ENCODE data around the gene NT5DC4. TPM values are rescaled to one million over a fixed set of nuclear protein-coding genes. Genes with fewer than 3 reads are reported as not detected.
A peak's percentile ranks its signal among the peaks of the same experiment; 100 is the strongest.

NT5DC4 gene
- total RNA-seq (not detected), total RNA-seq (0 to 0.75 reads per million in 2 donors)

DNA sequence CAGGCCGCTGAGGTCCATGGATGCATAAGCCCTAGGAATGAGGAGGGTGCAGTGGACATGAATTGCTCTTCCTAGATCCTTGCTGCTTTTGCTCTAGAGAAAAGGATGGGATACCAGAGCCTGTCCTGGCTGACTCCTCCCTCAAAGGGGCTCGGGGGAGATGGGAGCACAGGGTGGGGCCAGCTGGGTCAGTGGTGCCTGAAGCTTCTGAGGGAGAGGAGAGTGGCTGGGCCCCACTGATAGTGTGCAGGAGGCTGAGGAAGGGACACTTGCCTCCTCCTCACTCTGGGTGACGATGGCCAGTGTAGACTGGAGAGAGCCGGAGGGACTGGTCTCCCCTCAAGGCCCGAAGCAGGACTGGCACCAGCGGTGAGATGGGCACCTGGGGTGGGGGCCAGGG, at the start of gene NT5DC4:
Gene NT5DC4, plus strand, starts transcription at position 236 of the 400 bp plus-strand sequence. Its CDS starts 60 bp downstream, at position 296.
- H3K4me1 Mint-ChIP-seq: peaks cover 4% of the 10 kb centered on the region
- H3K9me3 ChIP-seq (ENCODE audit: control insufficient read depth, low read length, poor library complexity, severe bottlenecking): no peaks in the 10 kb centered on the region
- H3K27ac Mint-ChIP-seq: no peak within 1 kb of the TSS
- DNase-seq (no peak), ATAC-seq (no peak)
- no peak within 1 kb of the TSS for H3K4me3 Mint-ChIP-seq
- no peaks in the 10 kb centered on the region for H3K27me3 Mint-ChIP-seq
- no peaks in the 10 kb centered on the region for H3K36me3 Mint-ChIP-seq (ENCODE audit: low read depth)

DNA sequence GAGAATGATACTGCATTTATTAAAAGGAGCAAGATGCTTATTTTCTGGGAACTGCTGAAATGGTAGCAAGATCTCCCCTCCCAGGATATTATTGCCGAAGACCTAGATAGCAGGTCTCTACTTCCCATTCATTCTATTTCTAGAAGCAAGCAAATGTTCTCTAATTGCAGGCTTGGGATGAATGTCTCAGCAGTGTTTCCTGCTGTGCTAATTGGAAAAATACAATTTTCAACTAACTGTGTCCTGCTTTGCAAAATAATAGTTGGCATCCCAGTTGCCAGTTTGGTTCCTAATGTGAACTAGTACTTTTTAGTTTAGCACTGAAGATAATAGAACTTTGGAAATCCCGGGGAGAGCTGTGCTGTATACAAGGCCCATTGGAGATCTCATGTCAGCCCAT, 49.0 kb upstream of the NT5DC4 start:
- H3K4me1 Mint-ChIP-seq: no peaks in the 10 kb centered on the region
- no peaks in the 10 kb centered on the region for H3K9me3 ChIP-seq (ENCODE audit: control insufficient read depth, low read length, poor library complexity, severe bottlenecking)
- H3K36me3 Mint-ChIP-seq (ENCODE audit: low read depth): no peaks in the 10 kb centered on the region
- DNase-seq (no peak), ATAC-seq (no peak)
- no peak overlapping the region for H3K27ac Mint-ChIP-seq
- H3K27me3 Mint-ChIP-seq: peaks cover 10% of the 10 kb centered on the region
- H3K4me3 Mint-ChIP-seq: no peak overlapping the region

DNA sequence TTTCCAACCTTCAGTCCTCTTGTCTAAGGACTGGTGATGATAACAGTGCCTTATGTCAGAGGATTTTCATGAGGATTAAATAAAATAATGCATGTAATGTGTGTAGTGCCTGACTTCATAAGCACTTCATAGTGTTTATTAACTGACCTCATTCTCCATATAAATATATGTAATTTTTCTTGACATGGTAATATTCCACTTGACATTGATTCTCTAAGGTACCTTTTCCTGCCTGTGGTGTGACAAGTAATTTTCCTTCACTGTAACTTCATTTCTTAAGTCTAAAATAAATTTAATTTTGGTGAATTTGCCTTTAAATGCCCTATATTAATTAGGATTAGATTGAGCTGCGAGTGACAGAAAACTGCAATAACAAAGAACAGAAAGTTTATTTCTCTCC, 47.8 kb upstream of the NT5DC4 start:
- ATAC-seq (no peak), DNase-seq (no peak)
- Mint-ChIP-seq H3K27ac (no peak overlapping the region), H3K4me1 (no peaks in the 10 kb centered on the region), H3K27me3 (peaks cover 10% of the 10 kb centered on the region), H3K4me3 (no peak overlapping the region), H3K36me3 (ENCODE audit: low read depth) (no peaks in the 10 kb centered on the region)
- H3K9me3 ChIP-seq (ENCODE audit: control insufficient read depth, low read length, poor library complexity, severe bottlenecking): no peaks in the 10 kb centered on the region

DNA sequence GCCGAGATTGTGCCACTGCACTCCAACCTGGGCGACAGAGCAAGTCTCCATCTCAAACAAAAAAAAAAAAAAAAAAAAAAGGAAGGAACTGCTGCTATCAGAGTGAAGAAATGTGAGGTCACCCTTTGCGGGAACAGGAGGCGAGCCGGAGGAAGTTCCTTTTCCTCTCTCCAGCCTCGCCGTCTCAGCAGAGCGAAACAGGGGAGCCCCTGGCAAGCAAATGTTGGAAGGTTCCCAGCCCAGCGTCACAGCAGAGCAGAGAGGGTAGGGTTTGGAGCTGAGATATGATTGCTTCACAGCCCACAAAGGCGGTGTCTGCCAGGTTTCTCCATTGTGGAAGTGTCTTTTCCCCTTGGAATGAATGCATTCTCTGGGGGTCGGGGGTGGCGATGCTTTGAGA, 46.6 kb upstream of the NT5DC4 start:
- DNase-seq (no peak), ATAC-seq (peak; percentile 30)
- Mint-ChIP-seq H3K36me3 (ENCODE audit: low read depth) (no peaks in the 10 kb centered on the region), H3K4me3 (no peak overlapping the region), H3K27me3 (peaks cover 10% of the 10 kb centered on the region), H3K27ac (no peak overlapping the region), H3K4me1 (no peaks in the 10 kb centered on the region)
- no peaks in the 10 kb centered on the region for H3K9me3 ChIP-seq (ENCODE audit: control insufficient read depth, low read length, poor library complexity, severe bottlenecking)

DNA sequence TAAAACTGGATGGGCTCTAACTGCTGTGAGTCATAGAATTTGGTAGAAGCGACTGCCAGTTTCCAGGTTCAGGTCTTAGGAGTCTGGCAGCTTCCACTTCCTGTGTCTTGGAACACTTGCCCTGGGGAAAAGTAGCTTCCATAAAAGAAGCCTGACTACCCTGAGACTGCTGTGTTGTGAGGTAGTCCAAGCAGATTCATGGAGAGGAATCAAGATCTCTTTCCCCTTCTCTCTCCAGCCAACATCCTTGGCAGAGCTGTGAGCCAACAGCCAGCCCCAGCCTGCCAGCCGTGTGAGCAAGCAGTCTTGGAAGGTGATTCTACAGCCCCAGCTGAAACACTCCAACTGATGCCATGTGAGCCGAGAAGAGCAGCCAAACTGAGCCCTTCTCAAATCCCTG, 41.3 kb upstream of the NT5DC4 start:
- no peak for ATAC-seq

DNA sequence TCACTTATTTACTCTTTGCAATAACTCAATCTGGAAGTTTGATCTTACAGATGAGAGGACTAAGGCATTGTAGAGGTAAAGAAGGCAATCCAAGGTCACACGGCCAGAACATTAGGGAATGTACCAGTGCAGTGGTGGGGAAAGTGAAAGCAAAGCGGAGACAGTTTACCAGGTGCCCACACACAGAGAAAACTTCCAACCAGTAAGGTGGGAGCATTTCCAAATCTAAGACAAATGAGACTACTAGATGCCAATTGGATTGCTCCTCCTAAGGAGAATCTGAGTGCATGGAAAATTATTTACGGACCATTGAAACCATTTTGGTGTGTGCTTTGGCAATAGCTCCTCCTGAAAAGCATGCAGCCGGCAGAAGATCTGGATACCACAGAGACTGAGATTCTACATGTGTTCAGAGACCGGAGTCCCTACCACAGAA, 40.1 kb upstream of the NT5DC4 start:
- DNase-seq (no peak), ATAC-seq (no peak)
- H3K27ac Mint-ChIP-seq: peak overlapping the region; percentile 47
- H3K4me1 Mint-ChIP-seq: peaks cover 12% of the 10 kb centered on the region
- H3K36me3 Mint-ChIP-seq (ENCODE audit: low read depth): peaks cover 2% of the 10 kb centered on the region
- H3K4me3 Mint-ChIP-seq: no peak overlapping the region
- H3K9me3 ChIP-seq (ENCODE audit: control insufficient read depth, low read length, poor library complexity, severe bottlenecking): no peaks in the 10 kb centered on the region
- H3K27me3 Mint-ChIP-seq: no peaks in the 10 kb centered on the region

More for the DNA sequence above, 41.3 kb upstream of the NT5DC4 start:
- Mint-ChIP-seq H3K4me1 (peaks cover 8% of the 10 kb centered on the region), H3K27ac (no peak overlapping the region), H3K27me3 (no peaks in the 10 kb centered on the region), H3K4me3 (no peak overlapping the region), H3K36me3 (ENCODE audit: low read depth) (peaks cover 2% of the 10 kb centered on the region)
- H3K9me3 ChIP-seq (ENCODE audit: control insufficient read depth, low read length, poor library complexity, severe bottlenecking): no peaks in the 10 kb centered on the region
- DNase-seq: no peak

DNA sequence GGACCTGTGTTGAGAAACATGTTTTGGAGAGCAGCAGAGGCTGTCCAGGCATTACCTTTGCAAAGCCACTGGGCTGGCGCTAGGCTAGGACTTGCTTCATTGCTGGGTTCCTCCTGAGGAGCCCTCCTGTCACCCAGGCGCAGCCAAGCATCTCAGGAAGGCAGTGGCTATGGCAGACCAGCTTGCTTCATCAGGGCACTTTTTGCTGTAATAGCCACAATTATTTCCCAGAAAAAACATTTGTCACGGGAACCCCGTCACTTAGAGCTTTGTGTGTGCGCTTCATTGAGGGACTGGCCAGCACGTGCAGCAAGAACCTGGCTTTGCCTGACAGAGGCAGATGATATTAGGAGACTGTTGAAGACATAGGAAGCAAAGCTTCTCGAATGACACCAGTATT, 38.7 kb upstream of the NT5DC4 start:
- no peak overlapping the region for H3K27ac Mint-ChIP-seq
- H3K4me1 Mint-ChIP-seq: peaks cover 12% of the 10 kb centered on the region
- H3K4me3 Mint-ChIP-seq: no peak overlapping the region
- no peak for DNase-seq
- ATAC-seq: no peak
- H3K27me3 Mint-ChIP-seq: no peaks in the 10 kb centered on the region
- H3K36me3 Mint-ChIP-seq (ENCODE audit: low read depth): peaks cover 2% of the 10 kb centered on the region
- no peaks in the 10 kb centered on the region for H3K9me3 ChIP-seq (ENCODE audit: control insufficient read depth, low read length, poor library complexity, severe bottlenecking)

DNA sequence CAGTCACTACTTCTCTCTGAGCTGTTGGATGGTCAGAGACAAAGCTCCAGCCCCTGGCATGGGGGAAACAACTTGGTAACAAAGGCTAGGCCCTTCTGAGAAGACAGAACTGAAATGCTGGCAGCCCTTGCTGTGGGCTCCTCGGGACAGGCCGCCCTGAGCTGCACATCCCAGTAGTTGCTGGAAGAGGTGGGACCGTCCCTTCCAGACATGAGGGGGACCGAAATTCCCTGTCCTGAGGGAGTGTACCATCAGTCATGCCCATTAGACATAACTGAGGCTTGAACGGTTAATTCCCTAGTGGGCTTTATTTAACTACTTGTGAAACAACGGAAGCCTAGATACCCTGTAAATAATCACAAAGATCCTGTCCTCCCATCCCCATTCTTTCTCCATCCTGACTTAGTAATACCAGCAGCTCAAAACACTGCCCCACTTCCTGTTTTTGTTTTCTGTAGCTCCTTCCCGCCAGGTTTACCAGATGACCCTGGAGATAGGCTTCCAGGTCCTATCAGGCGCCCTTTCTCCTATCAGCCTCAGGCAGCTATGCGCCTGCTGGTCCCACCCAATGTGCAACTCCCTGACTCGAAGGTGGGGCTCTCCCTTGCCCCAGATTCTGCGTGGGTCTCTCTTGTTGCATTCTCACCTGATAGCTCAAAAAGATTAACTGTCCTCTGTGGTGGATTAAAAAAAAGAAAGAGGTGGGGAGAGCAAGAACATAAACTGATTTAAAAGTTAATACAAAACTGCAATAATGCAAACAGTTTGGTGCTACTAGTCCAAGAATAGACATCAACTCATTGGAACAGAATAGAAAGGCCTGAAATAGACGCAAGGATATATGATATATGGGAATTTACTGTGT, 37.0 kb upstream of the NT5DC4 start:
- ATAC-seq (no peak), DNase-seq (no peak)
- Mint-ChIP-seq H3K27ac (no peak overlapping the region), H3K36me3 (ENCODE audit: low read depth) (peaks cover 2% of the 10 kb centered on the region), H3K4me1 (peaks cover 12% of the 10 kb centered on the region), H3K4me3 (no peak overlapping the region), H3K27me3 (no peaks in the 10 kb centered on the region)
- no peaks in the 10 kb centered on the region for H3K9me3 ChIP-seq (ENCODE audit: control insufficient read depth, low read length, poor library complexity, severe bottlenecking)

DNA sequence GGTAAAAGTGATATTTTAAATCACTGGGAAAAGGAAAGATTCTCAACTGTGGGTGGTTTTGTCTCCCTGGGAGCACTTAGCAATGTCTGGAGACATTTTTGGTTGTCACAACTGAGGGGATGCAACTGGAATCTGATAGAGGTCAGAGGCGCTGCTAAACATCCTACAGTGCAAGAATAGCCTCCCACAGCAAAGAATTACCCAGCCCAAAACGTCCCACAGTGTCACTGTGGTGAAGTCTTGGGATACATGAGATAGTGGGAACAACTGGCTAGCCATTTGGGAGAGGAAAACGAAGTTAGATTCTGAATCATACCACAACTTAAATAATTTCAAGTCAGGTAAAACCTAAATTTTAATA, 36.4 kb upstream of the NT5DC4 start:
- Mint-ChIP-seq H3K4me1 (peaks cover 12% of the 10 kb centered on the region), H3K4me3 (no peak overlapping the region), H3K36me3 (ENCODE audit: low read depth) (peaks cover 2% of the 10 kb centered on the region), H3K27ac (no peak overlapping the region), H3K27me3 (no peaks in the 10 kb centered on the region)
- DNase-seq (no peak), ATAC-seq (no peak)
- H3K9me3 ChIP-seq (ENCODE audit: control insufficient read depth, low read length, poor library complexity, severe bottlenecking): no peaks in the 10 kb centered on the region

DNA sequence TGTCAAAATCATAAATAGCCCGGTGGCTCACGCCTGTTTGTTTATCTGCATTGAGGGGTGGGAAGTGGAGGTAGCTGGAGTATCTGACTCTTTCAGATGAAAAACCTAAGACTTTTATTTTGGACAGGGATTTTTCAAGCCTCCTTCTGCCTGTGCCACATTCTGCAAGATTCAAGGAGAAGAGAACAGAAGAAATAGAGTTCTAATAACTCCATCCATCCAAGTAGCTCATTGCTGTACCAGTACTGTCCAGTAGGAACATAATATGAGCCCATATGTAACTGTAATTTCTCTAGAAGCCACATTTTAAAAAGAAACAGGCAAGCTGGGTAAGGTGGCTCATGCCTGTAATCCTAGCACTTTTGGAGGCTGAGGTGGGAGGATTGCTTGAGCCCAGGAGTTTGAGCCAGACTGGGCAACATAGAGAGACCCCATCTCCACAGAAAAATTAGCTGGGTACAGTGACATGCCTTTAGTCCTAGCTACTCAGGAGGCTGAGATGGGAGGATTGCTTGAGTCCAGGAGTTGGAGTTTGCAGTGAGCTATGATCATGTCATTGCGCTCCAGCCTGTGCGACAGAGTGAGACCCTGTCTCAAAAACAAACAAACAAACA, 35.4 kb upstream of the NT5DC4 start:
- H3K27ac Mint-ChIP-seq: peak overlapping the region; percentile 19
- no peaks in the 10 kb centered on the region for H3K27me3 Mint-ChIP-seq
- ATAC-seq: no peak
- DNase-seq: no peak
- no peak overlapping the region for H3K4me3 Mint-ChIP-seq
- H3K9me3 ChIP-seq (ENCODE audit: control insufficient read depth, low read length, poor library complexity, severe bottlenecking): no peaks in the 10 kb centered on the region
- peaks cover 12% of the 10 kb centered on the region for H3K4me1 Mint-ChIP-seq
- peaks cover 2% of the 10 kb centered on the region for H3K36me3 Mint-ChIP-seq (ENCODE audit: low read depth)

DNA sequence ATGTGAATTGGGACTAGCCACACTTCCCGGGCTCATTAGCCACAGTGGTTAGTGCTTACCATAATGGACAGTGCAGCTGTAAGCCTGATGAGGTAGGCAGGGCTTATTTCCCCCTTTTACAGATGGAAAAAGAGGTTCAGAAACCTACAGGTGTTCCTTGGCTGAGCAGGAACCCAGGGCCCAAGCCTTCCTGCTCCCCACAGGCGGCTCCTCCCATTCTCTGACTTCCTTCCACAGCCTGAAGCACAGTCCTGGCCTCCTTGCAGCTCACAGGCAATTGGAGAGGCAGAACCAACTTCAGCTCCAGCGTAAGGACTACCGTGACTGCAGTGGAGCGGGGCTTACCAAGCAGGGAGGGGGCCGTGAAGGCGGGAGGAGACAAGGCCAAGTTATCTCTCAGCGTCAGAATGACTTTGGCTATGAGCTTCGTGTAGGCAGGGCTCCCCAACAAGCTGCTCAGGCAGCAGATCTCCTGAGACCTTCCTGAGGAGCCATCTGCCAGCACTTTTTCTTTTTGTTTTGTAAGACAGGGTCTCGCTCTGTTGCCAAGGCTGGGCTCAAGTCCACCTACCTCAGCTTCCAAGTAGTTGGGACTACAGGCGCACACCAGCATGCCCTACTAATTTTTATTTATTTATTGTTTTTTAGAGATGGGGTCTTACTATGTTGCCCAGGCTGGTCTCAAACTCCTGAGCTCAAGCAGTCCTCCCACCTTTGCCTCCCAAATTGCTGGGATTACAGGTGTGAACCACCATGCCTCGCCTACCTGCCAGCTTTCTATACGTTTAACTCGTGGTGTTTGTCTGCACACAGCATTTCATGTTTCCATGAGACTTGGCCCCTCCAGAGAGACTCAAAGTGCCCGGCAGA, 34.2 kb upstream of the NT5DC4 start:
- ATAC-seq: no peak
- Mint-ChIP-seq H3K36me3 (ENCODE audit: low read depth) (peaks cover 2% of the 10 kb centered on the region), H3K4me3 (no peak overlapping the region), H3K27ac (no peak overlapping the region), H3K27me3 (no peaks in the 10 kb centered on the region), H3K4me1 (peaks cover 19% of the 10 kb centered on the region)
- DNase-seq: no peak
- no peaks in the 10 kb centered on the region for H3K9me3 ChIP-seq (ENCODE audit: control insufficient read depth, low read length, poor library complexity, severe bottlenecking)

DNA sequence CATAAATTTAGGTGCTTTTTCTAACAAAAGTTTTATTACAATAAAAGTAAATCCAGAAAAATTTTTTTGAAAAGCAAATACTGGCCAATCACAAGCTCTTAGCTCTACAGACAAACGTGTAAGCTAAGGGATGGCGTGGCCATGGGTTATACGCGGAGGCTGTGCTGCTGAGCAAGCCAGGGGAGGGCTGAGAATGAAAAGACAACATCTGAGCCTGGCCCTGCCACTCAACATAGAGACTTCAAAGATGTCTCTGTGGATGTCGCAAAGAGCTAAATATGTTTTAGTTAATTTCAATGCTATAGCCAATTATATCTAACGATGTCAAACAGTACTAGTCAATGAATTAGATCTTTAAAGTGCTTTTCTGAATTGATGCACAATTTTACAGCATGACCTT, 33.3 kb upstream of the NT5DC4 start:
- ATAC-seq (no peak), DNase-seq (no peak)
- no peaks in the 10 kb centered on the region for H3K27me3 Mint-ChIP-seq
- H3K4me1 Mint-ChIP-seq: peaks cover 25% of the 10 kb centered on the region
- H3K9me3 ChIP-seq (ENCODE audit: control insufficient read depth, low read length, poor library complexity, severe bottlenecking): no peaks in the 10 kb centered on the region
- no peak overlapping the region for H3K27ac Mint-ChIP-seq
- peaks cover 2% of the 10 kb centered on the region for H3K36me3 Mint-ChIP-seq (ENCODE audit: low read depth)
- H3K4me3 Mint-ChIP-seq: no peak overlapping the region
